Hematopoietic multipotent progenitor cell treated with erythropoietin and hydrocortisone succinate and interleukin-3 and kit ligand, for 4 days (in vitro differentiated cells): ENCODE data around the gene SRI.

Experiments used
- DNase-seq: peaks from one replicate; pipeline ENCODE4 v3.0.0-alpha.2; 2015

The SRI gene

DNA sequence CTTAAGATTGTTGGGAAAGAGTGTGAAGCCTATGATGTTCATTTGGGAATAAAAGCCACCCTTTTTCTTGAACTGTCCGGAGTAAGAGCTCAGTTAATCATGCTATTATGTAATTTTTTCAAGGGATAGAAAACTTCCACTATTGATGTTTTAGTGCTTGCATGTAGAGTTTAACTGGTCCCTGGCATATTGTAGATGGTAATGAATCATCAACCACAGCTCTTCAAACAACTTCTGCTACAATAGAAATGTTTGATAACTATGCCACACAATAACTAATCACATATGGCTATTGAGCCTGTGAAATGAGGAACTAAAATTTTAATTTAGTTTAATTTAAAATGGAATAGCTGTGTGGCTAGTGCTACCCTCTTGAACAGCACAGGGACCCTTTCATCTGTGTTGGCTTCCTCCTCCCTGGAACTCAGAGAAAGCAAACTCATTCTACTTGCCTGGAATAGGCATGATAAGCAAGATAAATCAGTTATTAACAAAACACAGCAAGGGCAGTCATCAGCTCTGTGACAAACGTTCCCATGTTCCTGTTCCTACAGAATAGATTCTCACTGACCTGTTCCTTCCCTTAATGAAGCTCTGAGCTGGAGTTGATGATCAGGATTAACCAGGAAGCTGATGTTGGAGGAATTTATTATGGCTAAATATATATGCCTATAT, 4.9 kb upstream of the SRI start:
- peak; percentile 84 for DNase-seq

DNA sequence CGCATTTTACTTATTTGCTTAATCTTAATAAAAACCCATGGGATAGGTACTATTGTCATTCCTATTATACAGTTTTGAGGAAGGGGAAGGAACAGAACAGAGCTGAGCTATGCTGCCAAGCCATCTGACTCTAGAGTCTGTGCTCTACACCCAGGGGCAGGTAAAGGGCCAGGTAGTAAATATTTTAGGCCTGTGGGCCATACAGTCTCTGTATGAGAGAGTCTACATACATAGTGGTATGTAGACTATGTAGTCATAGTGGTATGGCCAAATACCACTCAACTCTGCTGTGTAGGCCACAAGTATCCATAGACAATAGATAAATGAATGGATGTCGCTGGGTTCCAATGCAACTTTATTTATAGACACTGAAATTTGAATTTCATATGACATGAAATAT, 3.4 kb upstream of the SRI start:
- DNase-seq: no peak

GRCh38 chr7:88218836-88219605, 817 bp downstream of the SRI start:
- DNase-seq: peak; percentile 88

DNA sequence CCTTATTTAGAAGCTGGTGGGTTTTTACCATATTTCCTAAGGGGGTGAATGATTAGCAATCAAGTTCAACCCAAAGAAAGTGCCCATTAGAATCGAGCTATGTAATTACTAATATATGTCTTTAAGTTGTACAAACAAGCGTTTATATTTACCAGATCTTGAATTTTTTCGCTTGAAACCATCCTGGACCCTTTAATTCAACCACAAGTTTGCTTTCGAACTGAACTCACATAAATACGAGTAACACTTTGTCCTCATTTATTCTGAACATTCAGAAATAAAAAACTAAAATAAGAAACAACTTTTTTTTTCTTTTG, 1.5 kb downstream of the SRI start:
- no peak for DNase-seq

DNA sequence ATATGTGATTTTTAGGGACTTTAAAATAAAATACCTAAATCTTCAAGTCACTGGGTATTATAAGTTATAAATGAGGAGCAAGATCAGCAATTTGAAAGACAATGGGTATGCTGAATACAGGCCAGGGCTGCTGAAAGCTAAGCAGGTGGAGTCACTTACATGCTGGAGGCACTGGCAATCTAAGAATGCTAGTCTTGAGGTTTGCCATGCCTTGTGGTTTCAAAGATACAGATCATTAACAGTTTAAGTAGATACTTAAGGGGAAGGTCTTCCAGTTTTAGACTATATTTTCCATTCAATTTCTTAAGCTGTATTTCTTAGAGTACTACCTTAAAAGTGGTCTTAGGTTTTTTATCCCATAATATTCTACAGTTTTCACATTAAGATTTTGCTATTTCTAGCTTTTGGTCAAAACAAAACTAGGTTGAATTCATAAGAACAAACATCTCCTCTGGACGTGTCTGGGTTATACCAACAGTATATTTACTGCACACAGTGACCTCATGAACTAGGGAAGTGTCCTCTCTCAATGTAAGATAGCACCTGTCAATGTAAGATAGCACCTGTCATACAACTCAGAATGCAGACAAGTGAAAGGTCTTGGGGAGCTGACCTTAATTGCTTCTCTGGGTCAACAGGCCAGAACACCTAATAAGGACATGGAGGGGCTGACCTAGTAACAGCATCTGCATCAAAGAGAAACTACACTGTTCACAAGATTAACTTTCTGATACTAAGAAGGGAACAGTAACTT, 2.0 kb downstream of the SRI start:
- peak; percentile 77 for DNase-seq

DNA sequence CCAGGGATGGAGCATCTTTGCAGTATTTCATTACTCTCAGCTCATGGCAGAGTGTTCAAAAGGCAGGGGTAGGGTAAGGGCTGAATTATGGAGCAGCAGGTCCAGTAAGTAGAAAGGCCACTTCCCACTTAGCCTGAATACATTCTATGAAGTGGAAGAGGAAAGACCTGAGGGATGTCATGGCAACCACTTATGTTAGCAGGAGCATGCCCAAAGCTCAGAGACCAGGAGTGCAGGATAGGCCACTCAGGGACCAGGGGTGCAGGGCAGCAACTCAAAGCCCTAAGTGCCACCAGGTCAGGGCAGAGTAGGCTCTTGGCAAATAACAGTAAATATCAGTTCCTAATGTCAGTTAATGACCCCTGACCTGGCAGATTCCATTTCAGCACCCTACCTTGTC, 3.6 kb downstream of the SRI start:
- DNase-seq: no peak

DNA sequence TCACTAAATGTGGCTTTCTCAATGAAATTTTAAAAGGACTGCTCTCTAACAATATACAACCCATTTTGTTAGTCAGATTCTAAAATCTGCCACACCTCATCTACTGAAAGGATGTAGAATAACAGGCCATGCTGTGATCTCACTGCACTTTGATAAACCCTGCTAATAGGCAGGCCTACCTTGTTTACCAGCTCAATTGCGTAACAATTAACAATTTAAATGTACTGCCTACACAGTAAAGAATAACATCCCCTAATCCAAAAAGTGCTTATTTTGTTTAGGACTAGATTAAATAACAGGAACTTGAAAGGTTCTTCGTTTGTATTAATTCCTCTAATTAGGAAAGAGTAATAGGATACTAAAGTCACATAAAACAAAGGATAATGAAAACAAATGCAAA, 4.5 kb downstream of the SRI start:
- no peak for DNase-seq

- DNase-seq: no peak
Measured at GRCh38 chr7:88214456-88214855, 5.4 kb downstream of the SRI start.

- no peak for DNase-seq
Measured at GRCh38 chr7:88212918-88213317, 6.9 kb downstream of the SRI start.

DNA sequence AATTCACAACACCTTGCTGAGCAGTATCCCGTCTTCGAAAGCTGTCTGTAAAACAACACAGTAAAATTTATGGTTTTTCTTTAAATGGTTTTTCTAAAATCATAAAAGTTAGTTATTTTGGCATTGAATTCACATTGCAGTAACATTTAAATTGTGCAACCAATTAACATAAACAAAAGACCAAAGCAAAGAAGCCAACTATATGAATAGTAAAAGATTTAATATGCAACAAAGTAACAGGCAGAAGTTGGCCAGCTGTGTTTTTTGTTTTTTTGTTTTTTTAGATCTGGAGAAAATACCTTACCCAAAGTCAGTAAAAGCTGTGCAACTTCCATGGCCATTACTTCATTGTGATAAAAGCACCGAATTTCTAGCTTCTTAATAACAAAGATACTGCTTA, 11.3 kb downstream of the SRI start:
- DNase-seq: no peak

DNA sequence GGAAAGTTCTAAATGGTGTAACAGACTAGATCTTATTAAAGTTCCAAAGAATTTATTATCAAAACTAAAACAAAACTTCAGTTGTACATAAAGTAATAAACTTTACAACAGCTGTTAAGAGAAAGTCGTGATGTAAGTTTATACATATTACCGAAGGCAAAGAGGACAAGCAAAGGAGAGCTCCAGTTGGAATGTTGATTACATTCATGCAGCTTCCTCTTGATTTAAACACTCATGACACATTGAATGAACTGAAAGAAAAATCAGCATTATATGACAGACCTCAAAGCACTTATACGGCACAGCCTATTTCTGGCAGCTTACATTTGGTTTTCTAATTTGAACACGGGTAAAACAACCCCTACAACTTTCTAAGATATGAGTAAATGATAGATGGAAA, 13.6 kb downstream of the SRI start:
- DNase-seq: no peak

- peak; percentile 68 for DNase-seq
Measured at GRCh38 chr7:88205179-88205578, 14.7 kb downstream of the SRI start.

GRCh38 chr7:88204525-88205110, 15.2 kb downstream of the SRI start:
- peak; percentile 23 for DNase-seq

DNA sequence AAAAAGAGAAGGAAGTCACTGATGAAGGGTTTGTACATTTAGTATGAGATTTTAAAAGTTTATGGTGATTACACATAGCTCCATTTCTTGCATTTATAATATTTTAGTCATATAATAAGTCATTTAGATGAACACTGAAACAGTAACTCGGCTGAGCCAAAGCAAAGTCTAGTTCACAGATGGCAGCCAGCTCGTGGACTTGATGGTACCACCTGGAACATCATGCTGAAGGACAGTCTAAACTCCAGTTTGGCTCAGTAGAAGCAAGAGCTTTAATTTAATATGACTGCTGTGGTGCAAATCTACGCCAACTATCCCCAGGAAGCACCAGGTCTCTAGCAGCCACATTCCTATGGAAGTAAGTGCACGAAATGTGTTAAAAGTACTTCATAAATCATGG, 16.4 kb downstream of the SRI start:
- no peak for DNase-seq

DNA sequence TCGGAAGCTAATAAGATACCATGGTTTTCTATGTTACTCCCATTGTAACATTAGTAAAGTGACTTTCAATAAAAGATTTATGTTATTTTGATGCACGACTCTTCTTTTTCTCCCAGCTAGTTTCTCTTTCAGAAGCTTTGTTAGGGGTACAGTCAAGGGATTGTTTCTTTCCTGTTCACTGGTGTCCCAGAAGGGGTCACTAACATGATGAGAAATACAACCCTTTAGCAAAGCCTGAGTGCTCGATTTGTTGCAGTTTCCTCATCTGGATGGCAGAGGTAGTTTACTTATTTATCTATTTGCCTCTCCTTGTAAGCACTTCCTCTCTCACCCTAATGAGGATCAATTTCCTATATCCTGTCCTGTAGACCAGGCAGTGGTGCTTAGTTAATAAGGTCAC, 17.0 kb downstream of the SRI start:
- DNase-seq: no peak

DNA sequence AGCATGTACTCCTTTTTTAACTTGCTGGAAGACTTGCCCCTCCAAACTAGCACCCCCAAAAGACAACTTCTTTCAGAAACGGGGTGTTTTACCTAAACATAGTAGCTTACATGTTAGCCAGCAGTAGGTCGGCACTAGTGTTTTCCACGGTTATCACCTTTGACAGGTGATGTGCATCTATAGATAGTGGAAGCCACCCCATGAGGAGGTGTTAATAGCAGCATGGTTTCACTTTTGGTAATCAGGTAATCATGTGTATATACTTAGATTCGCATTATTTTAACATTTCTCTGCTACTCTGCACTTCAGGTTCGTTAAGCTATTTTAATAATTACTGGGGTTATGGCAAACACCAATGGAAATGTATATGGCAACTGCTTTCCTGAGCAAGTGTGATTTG, 17.6 kb downstream of the SRI start:
- no peak for DNase-seq

DNA sequence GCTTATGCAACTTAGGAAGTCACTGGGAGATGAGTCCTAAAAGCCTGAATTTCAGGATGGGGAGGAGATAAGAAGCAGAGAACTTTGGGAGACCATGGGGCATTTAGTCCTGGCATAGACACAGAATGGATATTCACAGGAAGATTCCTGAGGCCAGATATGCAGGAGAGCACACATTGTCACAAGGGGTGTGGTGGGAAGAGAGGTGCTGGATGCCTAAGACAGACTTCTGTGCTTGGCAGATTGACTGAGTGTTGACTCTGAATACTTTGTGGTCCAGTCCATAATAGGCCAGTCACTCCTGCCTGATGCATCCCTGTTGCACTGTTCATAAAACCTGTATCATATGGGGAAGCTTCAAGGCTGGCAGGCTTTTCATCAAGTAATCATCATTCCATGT, 18.5 kb downstream of the SRI start:
- DNase-seq: no peak

DNA sequence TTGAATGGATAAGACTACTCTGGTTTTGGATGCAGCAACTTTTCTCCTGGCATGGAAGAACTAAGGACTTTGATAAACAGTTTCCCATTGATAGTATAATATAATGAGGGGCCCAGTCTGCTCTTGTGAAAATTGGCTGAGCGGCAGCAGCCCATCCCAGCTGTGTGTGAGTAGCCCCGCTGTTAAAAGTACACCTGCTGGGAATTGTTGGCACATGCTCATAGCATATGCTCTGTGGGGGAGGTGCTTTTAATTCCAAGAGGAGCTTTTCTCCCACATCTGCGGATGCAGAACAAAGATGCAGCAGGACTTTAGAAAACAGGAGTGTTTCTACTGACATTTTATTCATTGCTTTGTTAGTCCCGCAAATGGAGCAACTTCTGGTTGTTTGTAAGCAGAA, 19.0 kb downstream of the SRI start:
- no peak for DNase-seq

DNA sequence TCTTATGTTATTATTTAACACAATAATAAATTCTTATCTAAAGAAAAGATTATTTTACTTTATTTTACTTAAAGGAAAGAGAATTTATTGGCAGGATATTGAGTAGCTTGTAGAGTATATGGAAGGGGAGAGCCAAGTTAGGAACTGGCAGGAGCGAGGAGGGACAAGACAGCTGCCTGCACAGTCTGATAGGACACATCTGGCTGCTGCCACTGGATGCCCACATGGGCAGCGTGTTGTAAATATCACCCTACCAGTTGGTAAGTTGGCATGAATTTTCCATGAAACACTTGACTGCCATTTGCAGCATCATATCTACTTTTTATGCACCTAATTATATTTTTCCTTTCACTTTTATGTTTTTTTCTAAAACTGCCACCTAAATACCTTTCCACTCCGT, 19.6 kb downstream of the SRI start:
- DNase-seq: no peak

- no peak for DNase-seq
Measured at GRCh38 chr7:88191911-88192310, 27.9 kb downstream of the SRI start.

- no peak for DNase-seq
Measured at GRCh38 chr7:88185650-88186049, 34.2 kb downstream of the SRI start.

GRCh38 chr7:88184848-88185304, 35.0 kb downstream of the SRI start:
- no peak for DNase-seq

DNA sequence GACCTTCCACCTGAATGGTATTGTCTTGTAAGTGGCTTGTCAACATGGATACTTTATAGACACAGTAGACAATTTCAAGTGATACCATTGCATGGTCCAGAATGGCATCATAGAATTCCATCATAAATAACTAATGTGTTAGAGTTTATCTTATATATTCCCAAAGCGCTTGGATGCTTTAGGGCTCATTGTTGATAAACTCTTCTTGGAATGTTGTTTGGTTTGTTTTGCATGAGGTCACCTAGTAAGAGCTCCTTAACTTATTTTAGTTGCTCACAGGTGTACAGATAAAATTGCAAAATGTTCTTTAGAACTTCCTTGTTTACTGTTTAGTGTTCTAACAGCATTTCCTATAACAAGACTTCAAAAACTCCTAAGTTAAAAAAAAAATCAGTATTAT, 36.8 kb downstream of the SRI start:
- no peak for DNase-seq

GRCh38 chr7:88176190-88176589, 43.6 kb downstream of the SRI start:
- DNase-seq: no peak
